ENCODE measurements around the gene WNT1. TPM values are rescaled to one million over a fixed set of nuclear protein-coding genes. Genes with fewer than 3 reads are reported as not detected.
A peak's percentile ranks its signal among the peaks of the same experiment; 100 is the strongest.

WNT1 gene
- total RNA-seq, 4 donors from 2014 or later = not detected

- H3K4me1 ChIP-seq = peaks cover 37 to 43% of the 10 kb centered on the region in 2 donors
- TF ChIP-seq POLR2A (IDR thresholded peaks at IDR 0.05) (peak; percentile 89 to 95), CTCF (IDR thresholded peaks at IDR 0.05 in 4 of 5, conservative IDR thresholded peaks at IDR 0.05 in 1 of 5) (peak in 3 of 5 experiments; percentile 34 to 49 (median 41))
- in situ Hi-C loops (cut with MboI; ENCODE audit: low sequenced_read_pairs in 4 of 4) (no loop called here), intact Hi-C loops (cut with DNase I; ENCODE audit: low total_unique reads) (loop anchor here (1.0 to 5.0 kb wide), 3 partner anchors 38 to 301 kb away; partner anchors contain the start of genes CCNT1 and LMBR1L)
- no peaks in the 10 kb centered on the region for H3K9me3 ChIP-seq
- peak within 1 kb of the TSS; percentile 96 to 99 (median 98) for H3K27ac ChIP-seq
- peaks cover 0 to 26% of the 10 kb centered on the region in 2 donors for H3K36me3 ChIP-seq
- peak; percentile 74 to 82 for ATAC-seq
- peak; percentile 92 to 96 for DNase-seq
- peak within 1 kb of the TSS; percentile 79 to 98 (median 89) for H3K4me3 ChIP-seq
- no peaks in the 10 kb centered on the region for H3K27me3 ChIP-seq
Observed at GRCh38 chr12:49018261-49019119, 40.4 kb downstream of the WNT1 start, which contains the start of gene PRKAG1. TSS of gene PRKAG1 (minus strand) at chr12:49018776. CDS start at chr12:49018740, 36 bp downstream.

GRCh38 chr12:49019120-49019430 lies 41.0 kb downstream of the WNT1 start:
- no peak for TF ChIP-seq CTCF (IDR thresholded peaks at IDR 0.05 in 4 of 5, conservative IDR thresholded peaks at IDR 0.05 in 1 of 5)
- TF ChIP-seq POLR2A (IDR thresholded peaks at IDR 0.05) = no peak
- Histone ChIP-seq H3K4me3 (peak overlapping the region; percentile 79 to 98 (median 89)), H3K4me1 (peaks cover 32 to 37% of the 10 kb centered on the region in 2 donors), H3K27ac (peak overlapping the region; percentile 96 to 99 (median 98)), H3K9me3 (no peaks in the 10 kb centered on the region), H3K36me3 (peaks cover 0 to 31% of the 10 kb centered on the region in 2 donors), H3K27me3 (no peaks in the 10 kb centered on the region)
- intact Hi-C loops (cut with DNase I; ENCODE audit: low total_unique reads) (loop anchor here (1.0 to 5.0 kb wide), 2 partner anchors 37 to 302 kb away; partner anchors contain the start of gene CCNT1), in situ Hi-C loops (cut with MboI; ENCODE audit: low sequenced_read_pairs in 4 of 4) (no loop called here)
- DNase-seq (no peak), ATAC-seq (peak in 1 of 2 donors; percentile 11)

- H3K4me1 ChIP-seq = peaks cover 29 to 32% of the 10 kb centered on the region in 2 donors
- peak overlapping the region; percentile 96 to 99 (median 98) for H3K27ac ChIP-seq
- intact Hi-C loops (cut with DNase I; ENCODE audit: low total_unique reads) = loop anchor here (1.0 to 5.0 kb wide), 2 partner anchors 37 to 302 kb away; partner anchors contain the start of gene CCNT1
- no peak for TF ChIP-seq CTCF (IDR thresholded peaks at IDR 0.05 in 4 of 5, conservative IDR thresholded peaks at IDR 0.05 in 1 of 5)
- no peak for TF ChIP-seq POLR2A (IDR thresholded peaks at IDR 0.05)
- H3K4me3 ChIP-seq = peak overlapping the region; percentile 79 to 98 (median 89)
- in situ Hi-C loops (cut with MboI; ENCODE audit: low sequenced_read_pairs in 4 of 4) = no loop called here
- DNase-seq (no peak), ATAC-seq (no peak)
- no peaks in the 10 kb centered on the region for H3K27me3 ChIP-seq
- peaks cover 0 to 37% of the 10 kb centered on the region in 2 donors for H3K36me3 ChIP-seq
- no peaks in the 10 kb centered on the region for H3K9me3 ChIP-seq
Observed at GRCh38 chr12:49019443-49020324, 41.6 kb downstream of the WNT1 start.

- in situ Hi-C loops (cut with MboI; ENCODE audit: low sequenced_read_pairs in 4 of 4) = no loop called here
- H3K9me3 ChIP-seq = no peaks in the 10 kb centered on the region
Observed at GRCh38 chr12:49020441-49020840, 42.3 kb downstream of the WNT1 start.

More at GRCh38 chr12:49020441-49020840, 42.3 kb downstream of the WNT1 start:
- intact Hi-C loops (cut with DNase I; ENCODE audit: low total_unique reads) = no loop called here
- TF ChIP-seq POLR2A (IDR thresholded peaks at IDR 0.05) (no peak), CTCF (IDR thresholded peaks at IDR 0.05 in 4 of 5, conservative IDR thresholded peaks at IDR 0.05 in 1 of 5) (no peak)
- Histone ChIP-seq H3K36me3 (peaks cover 0 to 45% of the 10 kb centered on the region in 2 donors), H3K4me1 (peaks cover 24 to 25% of the 10 kb centered on the region in 2 donors), H3K27me3 (no peaks in the 10 kb centered on the region), H3K27ac (peak overlapping the region in 1 of 4 donors; percentile 96), H3K4me3 (no peak overlapping the region)
- DNase-seq (no peak), ATAC-seq (no peak)
